Superior temporal gyrus (tissue), 1 donor: Measurements from ENCODE around the gene ABTB2.

Experiments used
- DNase-seq: peaks from one replicate; pipeline ENCODE4 v3.0.0-alpha.2; 2016; ENCODE audit errors: extremely low spot score

Gene ABTB2

GRCh38 chr11:34166806-34167740 is 190.7 kb downstream of the ABTB2 start:
- no peak for DNase-seq

GRCh38 chr11:34165786-34166555 is 191.8 kb downstream of the ABTB2 start:
- DNase-seq: no peak

- DNase-seq: no peak
Observed at GRCh38 chr11:34165121-34165520, 192.7 kb downstream of the ABTB2 start.

GRCh38 chr11:34162856-34163255 is 195.0 kb downstream of the ABTB2 start:
- DNase-seq: no peak

- no peak for DNase-seq
Observed at GRCh38 chr11:34162493-34162820, 195.4 kb downstream of the ABTB2 start.

- DNase-seq: no peak
Observed at GRCh38 chr11:34161812-34162492, 195.9 kb downstream of the ABTB2 start.

- DNase-seq: no peak
Observed at GRCh38 chr11:34161361-34161760, 196.4 kb downstream of the ABTB2 start.

- DNase-seq: no peak
Observed at GRCh38 chr11:34160791-34161190, 197.0 kb downstream of the ABTB2 start.

GRCh38 chr11:34160049-34160721 is 197.6 kb downstream of the ABTB2 start:
- DNase-seq: no peak

- DNase-seq: no peak
Observed at GRCh38 chr11:34158661-34159060, 199.1 kb downstream of the ABTB2 start.

GRCh38 chr11:34157163-34157562 is 200.6 kb downstream of the ABTB2 start:
- no peak for DNase-seq

GRCh38 chr11:34155757-34156062 is 202.1 kb downstream of the ABTB2 start:
- no peak for DNase-seq

GRCh38 chr11:34155057-34155756 is 202.6 kb downstream of the ABTB2 start:
- DNase-seq: peak; percentile 20

- DNase-seq: no peak
Observed at GRCh38 chr11:34154059-34154875, 203.5 kb downstream of the ABTB2 start.

- no peak for DNase-seq
Observed at GRCh38 chr11:34151916-34152845, 205.6 kb downstream of the ABTB2 start.

GRCh38 chr11:34151166-34151565 is 206.6 kb downstream of the ABTB2 start:
- no peak for DNase-seq

- DNase-seq: no peak
Observed at GRCh38 chr11:34150494-34151151, 207.2 kb downstream of the ABTB2 start.

GRCh38 chr11:34149786-34150185 is 208.0 kb downstream of the ABTB2 start:
- DNase-seq: no peak

GRCh38 chr11:34149274-34149673 is 208.5 kb downstream of the ABTB2 start:
- DNase-seq: no peak
